Upper lobe of right lung (tissue), 1 donor: Measurements from ENCODE around the gene PMP22. TPM values are rescaled to one million over a fixed set of nuclear protein-coding genes. Genes with fewer than 3 reads are reported as not detected.

ENCODE experiments used
- ATAC-seq: fragments of 200-7000 bp; cut with Tn5 transposase; one replicate; pipeline ENCODE4 v1.9.1; 2020; ENCODE audit warnings: mild to moderate bottlenecking, moderate library complexity
- DNase-seq: peaks from one replicate; pipeline ENCODE4 v3.0.0-alpha.2; 2020
- H3K27ac ChIP-seq: fragments of 200-600 bp; one replicate; pipeline ENCODE4 v1.8.0; 2022
- H3K27me3 ChIP-seq: fragments of 200-600 bp; one replicate; pipeline ENCODE4 v1.8.0; 2022; ENCODE audit warnings: mild to moderate bottlenecking
- H3K36me3 ChIP-seq: fragments of 200-600 bp; one replicate; pipeline ENCODE4 v1.8.0; 2022
- H3K4me1 ChIP-seq: fragments of 200-600 bp; one replicate; pipeline ENCODE4 v1.8.0; 2022
- H3K4me3 ChIP-seq: fragments of 200-600 bp; one replicate; pipeline ENCODE4 v1.8.0; 2022; ENCODE audit warnings: mild to moderate bottlenecking
- H3K9me3 ChIP-seq: fragments of 200-600 bp; one replicate; pipeline ENCODE4 v1.8.0; 2022
- CTCF ChIP-seq: fragments of 200-600 bp; IDR thresholded peaks from one replicate; pipeline ENCODE4 v1.8.0; 2022; ENCODE audit warnings: antibody characterized with exemption
- intact Hi-C: fragments of 100-400 bp; cut with DNase I; formaldehyde crosslinking; loops from one replicate; pipeline ENCODE4 v1.11.0; 2022
- total RNA-seq: library from RNA; stranded (reverse); fragmentation: NEBNext Ultra II Directional; extraction: Animal tissue kit (Norgen Biotek cat#: 25700); gene quantifications from one replicate; pipeline ENCODE4 v1.2.1, GENCODE V29; 2021
- donor health status: DM: no; HTN: yes; CAD: no; lungs with severe emphysema.

PMP22 gene
- total RNA-seq, 1 donor from 2014 or later: 157 TPM

- no peaks in the 10 kb centered on the region for H3K9me3 ChIP-seq
- DNase-seq (no peak), ATAC-seq (no peak)
- H3K27ac ChIP-seq: no peak overlapping the region
- H3K4me1 ChIP-seq: peaks cover 57% of the 10 kb centered on the region
- intact Hi-C loops: no loop called here
- TF ChIP-seq CTCF: no peak
- H3K4me3 ChIP-seq: peak overlapping the region; percentile 62
- no peaks in the 10 kb centered on the region for H3K27me3 ChIP-seq
- peaks cover 60% of the 10 kb centered on the region for H3K36me3 ChIP-seq
Measured at GRCh38 chr17:15257796-15258512, 7.2 kb downstream of the PMP22 start.

GRCh38 chr17:15257258-15257788, 7.8 kb downstream of the PMP22 start:
- Histone ChIP-seq H3K36me3 (peaks cover 66% of the 10 kb centered on the region), H3K4me3 (peak overlapping the region; percentile 28), H3K27me3 (no peaks in the 10 kb centered on the region), H3K4me1 (peaks cover 57% of the 10 kb centered on the region), H3K27ac (no peak overlapping the region), H3K9me3 (no peaks in the 10 kb centered on the region)
- peak; percentile 81 for ATAC-seq
- intact Hi-C loops: no loop called here
- peak; percentile 84 for DNase-seq
- peak; percentile 90 for TF ChIP-seq CTCF

DNA sequence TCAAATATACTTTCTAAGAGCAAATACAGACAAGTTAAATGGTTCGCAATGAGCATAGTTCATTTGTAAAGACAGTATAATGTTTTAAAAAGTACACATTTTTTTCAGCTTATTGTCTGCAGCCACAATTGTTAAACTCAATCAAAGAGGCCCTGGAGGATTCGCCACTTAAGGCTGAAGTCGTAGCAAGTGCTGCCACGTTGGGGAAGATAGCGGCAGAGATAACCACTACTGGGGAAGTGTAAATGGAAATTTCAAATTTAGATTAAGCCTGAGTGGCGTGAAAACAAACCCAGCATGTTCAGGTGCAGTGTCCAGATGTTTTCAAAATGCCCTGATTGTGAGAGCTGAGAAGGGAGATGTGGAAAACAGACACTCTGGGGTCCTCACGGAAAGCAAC, 8.4 kb downstream of the PMP22 start:
- no peaks in the 10 kb centered on the region for H3K9me3 ChIP-seq
- H3K36me3 ChIP-seq: peaks cover 73% of the 10 kb centered on the region
- no peak for TF ChIP-seq CTCF
- no peak for ATAC-seq
- no peaks in the 10 kb centered on the region for H3K27me3 ChIP-seq
- peak overlapping the region; percentile 28 for H3K4me3 ChIP-seq
- peaks cover 57% of the 10 kb centered on the region for H3K4me1 ChIP-seq
- H3K27ac ChIP-seq: no peak overlapping the region
- DNase-seq: no peak
- intact Hi-C loops: no loop called here

- H3K27ac ChIP-seq: no peak overlapping the region
- H3K36me3 ChIP-seq: peaks cover 79% of the 10 kb centered on the region
- ATAC-seq (no peak), DNase-seq (no peak)
- H3K4me1 ChIP-seq: peaks cover 60% of the 10 kb centered on the region
- intact Hi-C loops: no loop called here
- H3K9me3 ChIP-seq: no peaks in the 10 kb centered on the region
- no peak for TF ChIP-seq CTCF
- H3K27me3 ChIP-seq: no peaks in the 10 kb centered on the region
- H3K4me3 ChIP-seq: no peak overlapping the region
Measured at GRCh38 chr17:15255713-15256454, 9.2 kb downstream of the PMP22 start.

GRCh38 chr17:15250135-15250860, 14.8 kb downstream of the PMP22 start:
- Histone ChIP-seq H3K27me3 (no peaks in the 10 kb centered on the region), H3K9me3 (no peaks in the 10 kb centered on the region), H3K4me1 (peaks cover 51% of the 10 kb centered on the region), H3K36me3 (peaks cover 62% of the 10 kb centered on the region), H3K27ac (peak overlapping the region; percentile 24), H3K4me3 (no peak overlapping the region)
- DNase-seq (no peak), ATAC-seq (peak; percentile 62)
- intact Hi-C loops: no loop called here
- no peak for TF ChIP-seq CTCF
